MCF 10A (cell line): ENCODE data around the gene SDHD. TPM values are rescaled to one million over a fixed set of nuclear protein-coding genes. Genes with fewer than 3 reads are reported as not detected.

Experiments
- BruUV-seq: library from RNA; stranded (reverse); fragments of 400-500 nt; replicated peaks from 2 replicates; lab custom pipeline; 2021; lab: Mats Ljungman, UMichigan
- CTCF ChIA-PET: fragments of 300-600 bp; sonication (Branson Sonifier 250); formaldehyde crosslinking; extraction: SDS; loops from one replicate; lab custom pipeline; 2021; ENCODE audit warnings: antibody characterized with exemption, inconsistent platforms; lab: Yijun Ruan, JAX
- POLR2A ChIA-PET: fragments of 300-600, 350-650 bp; sonication (Branson Sonifier 250); formaldehyde crosslinking; extraction: SDS; loops from one replicate; lab custom pipeline; 2020; ENCODE audit warnings: antibody characterized with exemption, inconsistent platforms; lab: Yijun Ruan, JAX
- DNase-seq: peaks from one replicate; pipeline ENCODE4 v3.0.0-alpha.2; 2018; ENCODE audit not compliant: unreplicated experiment
- H3K27ac Mint-ChIP-seq: one replicate; pipeline ENCODE4 v1.8.0; 2022; ENCODE audit warnings: mild to moderate bottlenecking, low read depth, mixed read lengths; ENCODE audit not compliant: unreplicated experiment
- H3K27me3 Mint-ChIP-seq: one replicate; pipeline ENCODE4 v1.8.0; 2022; ENCODE audit warnings: mixed read lengths; ENCODE audit not compliant: insufficient read depth, unreplicated experiment
- H3K36me3 Mint-ChIP-seq: one replicate; pipeline ENCODE4 v1.8.0; 2022; ENCODE audit warnings: mild to moderate bottlenecking, moderate library complexity, mixed read lengths; ENCODE audit not compliant: insufficient read depth, unreplicated experiment
- H3K4me1 Mint-ChIP-seq: one replicate; pipeline ENCODE4 v1.8.0; 2022; ENCODE audit warnings: mixed read lengths; ENCODE audit not compliant: insufficient read depth, unreplicated experiment
- H3K4me3 Mint-ChIP-seq: one replicate; pipeline ENCODE4 v1.8.0; 2022; ENCODE audit warnings: mild to moderate bottlenecking, moderate library complexity, mixed read lengths; ENCODE audit not compliant: unreplicated experiment
- H3K9me3 Mint-ChIP-seq: one replicate; pipeline ENCODE4 v1.8.0; 2022; ENCODE audit warnings: mixed read lengths; ENCODE audit not compliant: unreplicated experiment
- intact Hi-C: fragments of 100-400 bp; cut with micrococcal nuclease; formaldehyde crosslinking; loops from 2 replicates; pipeline ENCODE4 v1.14.1; 2022
- total RNA-seq: library from RNA; stranded (reverse); gene quantifications from 2 replicates; pipeline ENCODE4 v1.2.3, GENCODE V29; 2022
- TF ChIP-seq, protein P1 (sequence below): fragments of 200-600 bp; IDR thresholded peaks from one replicate; pipeline ENCODE4 v1.8.0; 2022; ENCODE audit warnings: antibody characterized with exemption, mild to moderate bottlenecking; ENCODE audit not compliant: unreplicated experiment

Gene SDHD
- total RNA-seq, 1 experiment from 2014 or later: 119 TPM

DNA sequence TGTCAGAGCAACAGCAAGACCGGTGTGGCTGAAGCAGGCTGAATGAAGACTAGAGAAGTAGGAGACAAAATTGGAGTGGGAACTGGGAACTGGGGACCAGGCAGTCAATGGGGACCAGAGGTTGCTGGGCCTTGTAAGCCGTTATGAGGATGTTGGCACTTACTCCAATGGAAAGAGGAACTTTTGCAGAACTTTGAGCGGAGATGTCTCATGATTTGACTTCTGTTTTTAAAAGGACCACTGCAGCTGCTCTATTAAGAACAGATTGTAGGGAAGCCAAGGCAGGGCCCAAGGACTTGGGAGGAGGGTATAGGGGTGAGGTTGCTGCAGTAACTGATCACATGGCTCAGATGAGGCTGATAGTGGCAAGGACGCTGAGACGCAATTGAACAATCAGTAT is 43.0 kb downstream of the SDHD start:
- ChIA-PET CTCF (interaction anchor here (0.9 to 3.0 kb wide), 3 partner anchors 16 to 151 kb away, joined by 3 to 15 read pairs (median 6); no protein-coding TSS in a partner anchor), POLR2A (interaction anchor here (1.3 to 4.8 kb wide), 7 partner anchors 9 to 66 kb away, joined by 3 to 39 read pairs (median 11); partner anchors contain the start of gene IL18)
- Mint-ChIP-seq H3K36me3 (peaks cover 13% of the 10 kb centered on the region), H3K4me1 (peaks cover 32% of the 10 kb centered on the region), H3K27me3 (no peaks in the 10 kb centered on the region), H3K4me3 (no peak overlapping the region), H3K9me3 (no peaks in the 10 kb centered on the region), H3K27ac (no peak overlapping the region)
- BruUV-seq: no TSS peak
- DNase-seq: no peak
- intact Hi-C loops: no loop called here
- TF ChIP-seq, protein P1, sequence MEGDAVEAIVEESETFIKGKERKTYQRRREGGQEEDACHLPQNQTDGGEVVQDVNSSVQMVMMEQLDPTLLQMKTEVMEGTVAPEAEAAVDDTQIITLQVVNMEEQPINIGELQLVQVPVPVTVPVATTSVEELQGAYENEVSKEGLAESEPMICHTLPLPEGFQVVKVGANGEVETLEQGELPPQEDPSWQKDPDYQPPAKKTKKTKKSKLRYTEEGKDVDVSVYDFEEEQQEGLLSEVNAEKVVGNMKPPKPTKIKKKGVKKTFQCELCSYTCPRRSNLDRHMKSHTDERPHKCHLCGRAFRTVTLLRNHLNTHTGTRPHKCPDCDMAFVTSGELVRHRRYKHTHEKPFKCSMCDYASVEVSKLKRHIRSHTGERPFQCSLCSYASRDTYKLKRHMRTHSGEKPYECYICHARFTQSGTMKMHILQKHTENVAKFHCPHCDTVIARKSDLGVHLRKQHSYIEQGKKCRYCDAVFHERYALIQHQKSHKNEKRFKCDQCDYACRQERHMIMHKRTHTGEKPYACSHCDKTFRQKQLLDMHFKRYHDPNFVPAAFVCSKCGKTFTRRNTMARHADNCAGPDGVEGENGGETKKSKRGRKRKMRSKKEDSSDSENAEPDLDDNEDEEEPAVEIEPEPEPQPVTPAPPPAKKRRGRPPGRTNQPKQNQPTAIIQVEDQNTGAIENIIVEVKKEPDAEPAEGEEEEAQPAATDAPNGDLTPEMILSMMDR: no peak

DNA sequence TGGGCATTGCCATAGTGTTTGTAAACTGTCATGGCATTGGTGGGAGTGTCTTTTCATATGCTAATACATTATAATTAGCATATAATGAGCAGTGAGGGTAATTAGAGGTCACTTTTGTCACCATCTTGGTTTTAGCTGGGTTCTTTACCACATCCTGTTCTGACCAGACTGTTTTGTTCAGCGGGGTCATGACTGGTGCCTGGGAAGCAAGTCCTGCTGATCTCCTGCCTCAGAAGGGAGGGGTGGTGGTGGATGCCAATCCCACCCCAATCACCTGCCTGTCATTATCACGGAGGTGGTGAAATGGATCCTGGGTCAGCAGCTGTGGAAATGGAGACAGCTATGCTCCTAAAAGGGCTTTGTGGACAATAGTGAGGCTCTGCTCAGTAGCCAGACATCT is 46.1 kb downstream of the SDHD start:
- ChIA-PET POLR2A (interaction anchor here (0.6 to 4.8 kb wide), 4 partner anchors 12 to 60 kb away, joined by 3 to 39 read pairs (median 4); no protein-coding TSS in a partner anchor), CTCF (interaction anchor here (1.4 kb wide), 1 partner anchor 22 kb away, joined by 3 read pairs; no protein-coding TSS in a partner anchor)
- no peak for DNase-seq
- intact Hi-C loops: no loop called here
- TF ChIP-seq, protein P1: no peak
- BruUV-seq: no TSS peak
- no peaks in the 10 kb centered on the region for H3K27me3 Mint-ChIP-seq
- H3K4me1 Mint-ChIP-seq: peaks cover 32% of the 10 kb centered on the region
- H3K9me3 Mint-ChIP-seq: no peaks in the 10 kb centered on the region
- H3K36me3 Mint-ChIP-seq: peaks cover 13% of the 10 kb centered on the region
- no peak overlapping the region for H3K27ac Mint-ChIP-seq
- no peak overlapping the region for H3K4me3 Mint-ChIP-seq

DNA sequence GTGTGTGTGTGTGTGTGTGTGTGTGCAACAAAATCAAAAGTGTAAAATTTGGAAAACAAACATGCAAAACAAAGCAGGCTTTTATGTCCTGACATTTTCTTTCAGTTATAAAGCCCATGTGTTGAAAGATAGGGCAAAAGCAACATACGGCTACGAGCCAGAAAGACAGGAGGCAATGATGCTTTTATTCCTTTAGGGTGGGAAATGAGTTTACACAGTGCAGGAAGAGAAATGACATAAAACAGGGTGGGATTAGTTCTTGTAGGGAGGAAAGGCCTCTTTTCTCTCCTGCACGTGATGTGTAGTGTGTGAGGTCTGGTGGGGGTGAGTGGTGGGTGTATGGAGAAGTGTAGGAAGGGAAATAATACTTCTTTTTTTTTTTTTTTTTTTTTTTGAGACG is 47.8 kb downstream of the SDHD start:
- H3K27ac Mint-ChIP-seq: no peak overlapping the region
- no peaks in the 10 kb centered on the region for H3K9me3 Mint-ChIP-seq
- peaks cover 10% of the 10 kb centered on the region for H3K36me3 Mint-ChIP-seq
- H3K4me3 Mint-ChIP-seq: no peak overlapping the region
- BruUV-seq: no TSS peak
- TF ChIP-seq, protein P1: no peak
- ChIA-PET POLR2A (interaction anchor here (1.3 kb wide), 1 partner anchor 20 kb away, joined by 3 read pairs; no protein-coding TSS in a partner anchor), CTCF (no interaction called here)
- H3K4me1 Mint-ChIP-seq: peaks cover 17% of the 10 kb centered on the region
- DNase-seq: no peak
- H3K27me3 Mint-ChIP-seq: no peaks in the 10 kb centered on the region
- intact Hi-C loops: no loop called here

DNA sequence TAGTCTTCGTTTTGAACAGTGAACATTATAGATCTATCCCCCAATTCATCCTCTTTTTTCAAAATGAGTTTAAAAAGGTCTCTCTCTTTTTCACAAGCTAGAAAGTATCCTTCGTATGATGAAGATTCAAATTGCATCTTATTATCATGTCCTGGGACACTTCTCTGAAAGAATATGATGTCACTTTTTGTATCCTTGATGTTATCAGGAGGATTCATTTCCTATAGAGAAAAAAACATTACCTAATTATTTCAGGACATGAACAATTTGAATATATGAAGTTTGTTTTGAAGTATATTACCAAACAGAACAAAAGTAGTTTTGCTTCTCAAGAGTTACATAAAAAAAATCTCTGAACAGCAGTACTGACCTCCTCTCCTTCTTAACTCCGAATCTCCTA is 56.9 kb downstream of the SDHD start:
- H3K9me3 Mint-ChIP-seq: peaks cover 6% of the 10 kb centered on the region
- ChIA-PET POLR2A (interaction anchor here (0.7 to 1.4 kb wide), 4 partner anchors 8 to 30 kb away, joined by 3 to 5 read pairs (median 4); no protein-coding TSS in a partner anchor), CTCF (no interaction called here)
- no peak overlapping the region for H3K4me3 Mint-ChIP-seq
- no peak for DNase-seq
- TF ChIP-seq, protein P1: no peak
- no TSS peak for BruUV-seq
- H3K36me3 Mint-ChIP-seq: peaks cover 53% of the 10 kb centered on the region
- intact Hi-C loops: no loop called here
- no peaks in the 10 kb centered on the region for H3K27me3 Mint-ChIP-seq
- H3K27ac Mint-ChIP-seq: no peak overlapping the region
- no peaks in the 10 kb centered on the region for H3K4me1 Mint-ChIP-seq

Other genes starting within 250 kb of the SDHD start
- gene ALG9, start 215.3 kb upstream of the SDHD start, total RNA-seq: 28.8 and 31.2 TPM in 2 replicates
- gene FDXACB1, start 207.7 kb upstream of the SDHD start, total RNA-seq: 0.79 and 1.0 TPM in 2 replicates
- gene CFAP68, start 207.3 kb upstream of the SDHD start, total RNA-seq: 33.6 and 38.3 TPM in 2 replicates
- 1.2 and 2.5 TPM in 2 replicates for gene CRYAB, start 175.1 kb upstream of the SDHD start, total RNA-seq
- 0.23 TPM in 1 of 2 replicates, not detected in the other for gene HSPB2, start 174.1 kb upstream of the SDHD start, total RNA-seq
- gene C11orf52, start 168.0 kb upstream of the SDHD start, total RNA-seq: 1.3 and 2.0 TPM in 2 replicates
- 21.0 and 47.3 TPM in 2 replicates for gene DIXDC1, start 149.5 kb upstream of the SDHD start, total RNA-seq
- 43.3 and 46.7 TPM in 2 replicates for gene DLAT, start 61.5 kb upstream of the SDHD start, total RNA-seq
- 2.0 and 2.1 TPM in 2 replicates for gene PIH1D2, start 12.9 kb upstream of the SDHD start, total RNA-seq
- gene NKAPD1, start 12.6 kb upstream of the SDHD start, total RNA-seq: 25.1 and 27.5 TPM in 2 replicates
- 58.1 and 70.8 TPM in 2 replicates for gene TIMM8B, start 117 bp upstream of the SDHD start, total RNA-seq
- 124 and 189 TPM in 2 replicates for gene IL18, start 77.2 kb downstream of the SDHD start, total RNA-seq
- gene TEX12, start 80.5 kb downstream of the SDHD start, total RNA-seq: not detected in 2 replicates
- 0.93 TPM in 1 of 2 replicates, not detected in the other for gene BCO2, start 88.6 kb downstream of the SDHD start, total RNA-seq
- gene PTS, start 139.6 kb downstream of the SDHD start, total RNA-seq: 68.3 and 79.4 TPM in 2 replicates
- gene PLET1, start 174.0 kb downstream of the SDHD start, total RNA-seq: not detected in 2 replicates